Measurements from ENCODE around the gene LGALS4. TPM values are rescaled to one million over a fixed set of nuclear protein-coding genes. Genes with fewer than 3 reads are reported as not detected.
A peak's percentile ranks its signal among the peaks of the same experiment; 100 is the strongest.

Gene LGALS4
- total and polyA plus RNA-seq, 9 of the 15 experiments (the other 6 are each of a cell fraction or from before 2014, with no cell fraction given) = 0.08 to 1.1 (median 0.30) TPM; not detected in 3

GRCh38 chr19:38849860-38850435 lies 37.2 kb upstream of the LGALS4 start, which contains the start of gene HNRNPL (continued):
- TF ChIP-seq NFRKB (IDR thresholded peaks at IDR 0.05; ENCODE audit: low read depth) (peak; percentile 98), ZBTB40 (IDR thresholded peaks at IDR 0.05) (peak; percentile 61), ZBTB40 (CRISPR knock-in tag; IDR thresholded peaks at IDR 0.05) (no peak), THRB (CRISPR knock-in tag; conservative IDR thresholded peaks at IDR 0.05) (no peak), HCFC1 (IDR thresholded peaks at IDR 0.05; ENCODE audit: low read depth, low read length) (peak; percentile 59), HLTF (IDR thresholded peaks at IDR 0.05) (no peak), ZNF609 (CRISPR knock-in tag; IDR thresholded peaks at IDR 0.05; ENCODE audit: borderline replicate concordance) (0 out of 2 replicates have a peak, but pooled peaks have one; percentile 30), NFIX (CRISPR knock-in tag; IDR thresholded peaks at IDR 0.05; ENCODE audit: low read depth) (no peak), ZNF23 (CRISPR knock-in tag; IDR thresholded peaks at IDR 0.05) (no peak), ZKSCAN1 (IDR thresholded peaks at IDR 0.05; ENCODE audit: low read depth, low read length) (no peak; the same call in 1 of the 2 replicates), MTA3 (IDR thresholded peaks at IDR 0.05; ENCODE audit: borderline replicate concordance) (peak; percentile 94; the same call in 1 of the 2 replicates), ELK3 (CRISPR knock-in tag; IDR thresholded peaks at IDR 0.05) (no peak)
